ENCODE data around the gene TIAM1. TPM values are rescaled to one million over a fixed set of nuclear protein-coding genes. Genes with fewer than 3 reads are reported as not detected.
A peak's percentile ranks its signal among the peaks of the same experiment; 100 is the strongest.

TIAM1 gene
- total RNA-seq, 3 donors from 2014 or later: 6.2 to 11.6 (median 10.4) TPM

DNA sequence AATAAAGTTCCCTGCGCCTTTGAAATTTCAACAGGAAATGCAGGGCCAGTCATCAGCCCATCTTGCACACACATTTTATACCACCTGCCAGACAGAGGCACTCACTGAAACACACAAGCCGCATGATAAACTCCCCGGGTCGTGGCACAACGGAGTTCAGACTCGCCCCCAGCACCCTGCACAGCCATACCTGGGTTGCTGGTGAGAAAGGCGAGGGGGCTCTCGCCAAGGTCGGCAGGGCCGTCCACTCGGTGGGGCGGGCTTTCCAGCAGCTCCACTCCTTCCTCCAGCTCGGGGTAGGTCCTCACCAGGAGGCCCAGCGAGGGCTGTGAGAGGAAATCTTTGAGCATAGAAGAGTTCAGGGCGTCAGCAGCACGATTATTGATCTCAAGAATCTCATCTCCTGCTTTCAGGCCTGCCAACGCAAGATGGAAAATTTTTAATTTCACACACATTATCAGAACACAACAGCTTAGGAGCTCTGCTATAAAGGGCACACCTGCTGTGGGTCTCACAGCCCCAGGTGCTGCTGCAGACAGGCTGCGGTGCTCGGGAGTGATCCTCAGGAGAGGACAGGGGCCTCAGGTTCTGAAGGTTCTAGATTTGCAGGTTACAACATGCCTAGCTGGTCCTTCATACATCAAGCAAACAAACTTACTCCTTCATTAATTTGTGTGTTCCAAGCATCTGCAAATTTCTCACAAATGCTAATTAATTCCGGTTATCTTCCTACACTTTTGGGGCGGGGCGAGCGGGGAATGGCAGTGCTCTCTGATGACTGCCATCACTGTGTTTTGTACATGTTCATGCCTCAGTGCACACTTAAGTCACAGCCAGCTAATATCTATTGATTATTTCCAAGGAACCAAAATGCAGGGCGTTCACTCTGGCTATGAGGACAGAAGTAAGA is 161.6 kb downstream of the TIAM1 start:
- no peak for TF ChIP-seq CTCF (IDR thresholded peaks at IDR 0.05)
- intact Hi-C loops (cut with DNase I, micrococcal nuclease): loop anchor here in 1 of 2 donors (10.0 kb wide), 1 partner anchor 88 kb away; no protein-coding TSS in a partner anchor
- DNase-seq (no peak), ATAC-seq (peak; percentile 54)
- Histone ChIP-seq H3K36me3 (ENCODE audit: low read depth) (no peaks in the 10 kb centered on the region), H3K4me1 (ENCODE audit: low read depth) (no peaks in the 10 kb centered on the region), H3K4me3 (no peak overlapping the region), H3K9me3 (no peaks in the 10 kb centered on the region)

DNA sequence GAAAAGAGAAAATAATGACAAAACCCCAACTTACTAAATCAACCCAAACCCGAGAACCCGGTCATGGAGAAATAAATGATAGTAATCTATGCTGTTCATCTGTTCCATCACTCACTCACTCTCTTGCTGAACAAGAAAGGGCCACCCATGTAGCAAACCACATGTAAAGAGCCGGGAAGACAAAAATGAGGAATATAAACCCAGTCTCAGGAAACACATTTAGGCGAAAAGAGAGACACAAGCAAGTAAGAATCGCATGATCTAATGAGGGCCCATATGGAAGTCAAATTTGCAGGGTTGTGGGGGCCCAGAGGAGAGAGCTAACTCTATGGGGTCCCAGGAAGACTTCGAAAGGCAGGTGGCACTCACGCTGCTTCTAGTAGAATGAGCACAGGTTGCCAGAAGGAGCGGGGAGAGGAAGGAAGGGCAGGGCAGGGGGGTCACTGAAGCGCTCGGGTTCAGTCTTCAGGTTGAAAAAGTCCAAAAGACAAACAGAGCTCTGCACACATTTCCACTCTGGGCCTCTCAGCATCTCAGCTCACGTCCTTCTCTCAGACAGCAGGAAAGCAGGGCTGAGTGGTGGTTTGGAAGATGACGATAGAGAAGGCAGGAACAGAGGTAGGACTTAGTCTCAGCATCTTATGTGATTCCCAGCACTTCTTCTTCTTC is 162.8 kb downstream of the TIAM1 start:
- no peak overlapping the region for H3K4me3 ChIP-seq
- DNase-seq (no peak), ATAC-seq (no peak)
- H3K9me3 ChIP-seq: no peaks in the 10 kb centered on the region
- intact Hi-C loops (cut with DNase I, micrococcal nuclease): loop anchor here in 1 of 2 donors (10.0 kb wide), 1 partner anchor 86 kb away; no protein-coding TSS in a partner anchor
- no peak for TF ChIP-seq CTCF (IDR thresholded peaks at IDR 0.05)
- H3K4me1 ChIP-seq (ENCODE audit: low read depth): no peaks in the 10 kb centered on the region
- no peaks in the 10 kb centered on the region for H3K36me3 ChIP-seq (ENCODE audit: low read depth)

DNA sequence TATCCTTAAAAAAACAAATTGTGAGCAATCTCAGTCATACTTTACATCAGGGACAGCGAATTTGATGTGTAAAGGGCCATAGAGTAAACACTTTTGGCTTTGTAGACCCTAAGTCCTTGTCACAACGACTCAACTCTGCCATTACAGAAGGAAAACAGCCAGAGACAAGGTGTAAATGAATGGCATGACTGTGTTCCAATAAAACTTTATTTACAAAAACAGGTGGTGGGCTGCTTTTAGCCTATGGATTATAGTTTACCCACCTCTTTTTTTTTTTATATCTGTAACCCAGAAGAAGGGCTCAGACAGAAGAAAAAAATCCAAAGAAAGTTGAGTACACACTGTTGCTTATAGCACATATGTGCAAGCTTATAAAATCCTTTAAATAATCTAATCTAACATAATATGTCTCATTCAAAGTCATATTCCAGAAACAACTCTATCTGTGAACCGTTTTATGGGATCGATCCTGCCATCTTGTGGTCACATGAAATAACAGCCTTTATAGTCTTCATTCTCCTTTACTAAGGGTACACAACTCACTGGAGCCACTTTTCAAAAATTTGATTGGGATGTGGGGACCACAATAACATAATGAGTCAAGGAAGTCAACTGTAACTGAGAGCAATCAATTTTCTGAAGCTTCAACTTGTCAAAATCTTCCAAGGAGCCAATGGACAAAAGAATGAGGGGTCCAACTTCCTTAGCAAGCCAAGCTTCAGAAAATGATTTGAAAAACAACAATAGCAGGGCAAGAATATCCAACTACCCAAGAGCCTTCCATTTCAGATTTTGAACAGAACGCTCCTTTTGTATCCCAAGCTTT is 163.6 kb downstream of the TIAM1 start:
- Histone ChIP-seq H3K4me3 (no peak overlapping the region), H3K4me1 (ENCODE audit: low read depth) (no peaks in the 10 kb centered on the region), H3K9me3 (no peaks in the 10 kb centered on the region), H3K36me3 (ENCODE audit: low read depth) (no peaks in the 10 kb centered on the region)
- TF ChIP-seq CTCF (IDR thresholded peaks at IDR 0.05): peak; percentile 19
- intact Hi-C loops (cut with DNase I, micrococcal nuclease): loop anchor here in 1 of 2 donors (10.0 kb wide), 1 partner anchor 86 kb away; no protein-coding TSS in a partner anchor
- peak; percentile 35 for ATAC-seq
- peak in 1 of 3 donors; percentile 41 for DNase-seq

DNA sequence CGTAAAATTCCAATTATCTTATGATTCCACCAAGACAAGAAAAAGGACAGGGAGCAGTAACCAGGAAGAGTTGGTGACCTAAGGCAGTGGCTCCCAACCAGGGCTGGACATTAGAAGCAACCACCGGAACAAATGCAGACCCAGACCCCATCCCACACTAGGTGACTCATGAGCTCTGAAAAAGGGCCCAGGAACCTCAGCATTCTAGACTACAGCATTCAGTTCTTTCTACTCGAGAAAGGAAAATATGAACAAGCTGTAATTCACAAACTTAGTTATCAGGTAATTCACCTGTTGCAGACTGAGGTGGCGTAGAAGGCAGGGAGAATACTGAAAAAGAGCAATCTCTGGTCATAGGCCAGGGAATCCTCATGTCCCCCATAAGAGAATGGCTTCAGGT is 167.3 kb downstream of the TIAM1 start:
- ATAC-seq (no peak), DNase-seq (no peak)
- intact Hi-C loops (cut with DNase I, micrococcal nuclease): no loop called here
- no peak for TF ChIP-seq CTCF (IDR thresholded peaks at IDR 0.05)
- Histone ChIP-seq H3K9me3 (no peaks in the 10 kb centered on the region), H3K4me1 (ENCODE audit: low read depth) (no peaks in the 10 kb centered on the region), H3K36me3 (ENCODE audit: low read depth) (no peaks in the 10 kb centered on the region), H3K4me3 (no peak overlapping the region)

GRCh38 chr21:31176080-31176551 is 167.9 kb downstream of the TIAM1 start:
- TF ChIP-seq CTCF (IDR thresholded peaks at IDR 0.05): no peak
- no peak for DNase-seq
- no peaks in the 10 kb centered on the region for H3K36me3 ChIP-seq (ENCODE audit: low read depth)
- no peaks in the 10 kb centered on the region for H3K9me3 ChIP-seq
- intact Hi-C loops (cut with DNase I, micrococcal nuclease): no loop called here
- H3K4me3 ChIP-seq: no peak overlapping the region
- no peaks in the 10 kb centered on the region for H3K4me1 ChIP-seq (ENCODE audit: low read depth)
- no peak for ATAC-seq

Data from mucosa of descending colon (tissue), 3 donors.